Right ventricle myocardium superior (tissue), 1 donor: Measurements from ENCODE around the gene EBF4. TPM values are rescaled to one million over a fixed set of nuclear protein-coding genes. Genes with fewer than 3 reads are reported as not detected.
"Not testable (repeated sequence)": the region's sequence is repeated elsewhere in the genome, so short reads cannot be mapped to it uniquely, and the experiment has no call there.

Source experiments
- ATAC-seq: fragments of 200-7000 bp; cut with Tn5 transposase; one replicate; pipeline ENCODE4 v1.9.1; 2020; ENCODE audit warnings: mild to moderate bottlenecking; ENCODE audit not compliant: poor library complexity
- DNase-seq: peaks from one replicate; pipeline ENCODE4 v3.0.0-alpha.2; 2020
- intact Hi-C: fragments of 100-400 bp; cut with DNase I; formaldehyde crosslinking; loops from one replicate; pipeline ENCODE4 v1.11.2; 2022
- total RNA-seq: library from RNA; stranded (reverse); fragmentation: NEBNext Ultra II Directional; extraction: Animal tissue kit (Norgen Biotek cat#: 25700); gene quantifications from one replicate; pipeline ENCODE4 v1.2.1, GENCODE V29; 2021
- donor health status: DM: no; HTN: yes; CAD: no; lungs with severe emphysema.

The EBF4 gene
- total RNA-seq, 1 donor from 2014 or later = 2.9 TPM

- intact Hi-C loops = loop anchor here (2.0 kb wide), 1 partner anchor 29 kb away; the partner anchor contains the start of gene EBF4
Measured at GRCh38 chr20:2663887-2664719, 28.5 kb upstream of the EBF4 start, which contains the start of gene IDH3B. IDH3B (minus strand) TSS chr20:2664216; CDS start chr20:2664188, 28 bp downstream.

GRCh38 chr20:2671977-2672376 lies 20.6 kb upstream of the EBF4 start:
- DNase-seq (no peak), ATAC-seq (no peak)
- intact Hi-C loops = no loop called here

More at GRCh38 chr20:2663887-2664719, 28.5 kb upstream of the EBF4 start, which contains the start of gene IDH3B:
- peak; percentile 96 for DNase-seq
- ATAC-seq = peak; percentile 99

GRCh38 chr20:2672446-2672845 lies 20.1 kb upstream of the EBF4 start:
- ATAC-seq = no peak
- intact Hi-C loops = no loop called here
- DNase-seq = no peak

GRCh38 chr20:2673453-2673852 lies 19.1 kb upstream of the EBF4 start:
- ATAC-seq = no peak
- no peak for DNase-seq
- intact Hi-C loops = no loop called here

GRCh38 chr20:2680046-2680445 lies 12.5 kb upstream of the EBF4 start:
- ATAC-seq (no peak), DNase-seq (no peak)
- intact Hi-C loops = no loop called here

GRCh38 chr20:2682040-2682439 lies 10.5 kb upstream of the EBF4 start:
- intact Hi-C loops, ATAC-seq, DNase-seq: not testable (repeated sequence)

- ATAC-seq, DNase-seq, intact Hi-C loops: not testable (repeated sequence)
Measured at GRCh38 chr20:2684817-2685216, 7.8 kb upstream of the EBF4 start.

- intact Hi-C loops = no loop called here
- DNase-seq = no peak
- ATAC-seq = no peak
Measured at GRCh38 chr20:2687514-2687913, 5.1 kb upstream of the EBF4 start.

- DNase-seq (peak; percentile 66), ATAC-seq (no peak)
- intact Hi-C loops = no loop called here
Measured at GRCh38 chr20:2688041-2688591, 4.5 kb upstream of the EBF4 start.

- intact Hi-C loops = no loop called here
- ATAC-seq = no peak
- DNase-seq = no peak
Measured at GRCh38 chr20:2690213-2690612, 2.4 kb upstream of the EBF4 start.

GRCh38 chr20:2690718-2691117 lies 1.9 kb upstream of the EBF4 start:
- DNase-seq (no peak), ATAC-seq (no peak)
- intact Hi-C loops = no loop called here

- intact Hi-C loops = no loop called here
- no peak for DNase-seq
- no peak for ATAC-seq
Measured at GRCh38 chr20:2691127-2691526, 1.5 kb upstream of the EBF4 start.

GRCh38 chr20:2691663-2692035 lies 931 bp upstream of the EBF4 start:
- intact Hi-C loops = loop anchor here (2.0 kb wide), 1 partner anchor 27 kb away; the partner anchor contains the start of gene IDH3B
- DNase-seq (no peak), ATAC-seq (no peak)

- DNase-seq (no peak), ATAC-seq (no peak)
- intact Hi-C loops = loop anchor here (2.0 kb wide), 1 partner anchor 28 kb away; the partner anchor contains the start of gene IDH3B
Measured at GRCh38 chr20:2692886-2693285, 306 bp downstream of the EBF4 start.

- DNase-seq = no peak
- peak; percentile 46 for ATAC-seq
- intact Hi-C loops = loop anchor here (2.0 kb wide), 1 partner anchor 29 kb away; the partner anchor contains the start of gene IDH3B
Measured at GRCh38 chr20:2693286-2694007, 867 bp downstream of the EBF4 start.

GRCh38 chr20:2694008-2694471 lies 1.5 kb downstream of the EBF4 start:
- ATAC-seq (no peak), DNase-seq (no peak)
- intact Hi-C loops = no loop called here

GRCh38 chr20:2694519-2694918 lies 1.9 kb downstream of the EBF4 start:
- no peak for DNase-seq
- intact Hi-C loops = no loop called here
- no peak for ATAC-seq

- no peak for DNase-seq
- ATAC-seq = no peak
- intact Hi-C loops = no loop called here
Measured at GRCh38 chr20:2695206-2695983, 2.8 kb downstream of the EBF4 start.
